DMS53 (cell line): ENCODE measurements around the gene CISD3.

Experiments used
- DNase-seq: peaks from one replicate; lab custom pipeline; 2025; lab: John Stamatoyannopoulos, UW

CISD3 gene, protein sequence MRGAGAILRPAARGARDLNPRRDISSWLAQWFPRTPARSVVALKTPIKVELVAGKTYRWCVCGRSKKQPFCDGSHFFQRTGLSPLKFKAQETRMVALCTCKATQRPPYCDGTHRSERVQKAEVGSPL

DNA sequence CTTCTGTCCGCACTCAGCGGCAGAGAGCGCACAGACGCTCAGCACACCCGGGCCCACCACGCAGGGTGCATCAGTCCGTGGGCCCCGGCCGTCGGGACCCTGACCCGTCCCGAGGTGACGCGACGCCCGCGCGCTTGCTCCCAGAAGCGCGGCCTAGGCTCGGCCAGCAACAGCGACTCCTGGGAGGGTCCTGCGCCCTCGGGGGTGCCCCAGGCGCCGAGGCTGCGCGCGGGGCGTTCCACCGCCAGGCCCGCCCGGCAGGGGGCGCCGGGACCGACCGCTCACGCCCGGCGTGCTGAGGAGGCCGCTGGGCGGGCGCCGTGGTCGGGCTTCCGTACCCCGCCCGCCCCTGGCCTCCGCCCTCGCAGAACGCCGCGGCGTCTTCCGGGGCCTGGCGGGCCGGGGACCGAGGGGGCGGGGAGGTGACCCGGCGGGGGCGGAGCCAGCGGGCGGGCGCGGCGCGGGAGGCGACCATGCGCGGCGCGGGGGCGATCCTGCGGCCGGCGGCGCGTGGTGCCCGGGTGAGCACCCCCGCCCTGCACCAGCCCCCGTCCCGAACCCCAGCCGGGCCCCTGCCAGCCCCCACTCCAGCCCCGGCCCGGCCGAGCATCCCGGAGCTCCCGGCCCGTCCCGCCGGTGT is at the start of gene CISD3:
Gene CISD3, plus strand, starts transcription at position 456 of the 640 bp plus-strand sequence. Its CDS starts 18 bp downstream, at position 474.
- peak; percentile 85 for DNase-seq

DNA sequence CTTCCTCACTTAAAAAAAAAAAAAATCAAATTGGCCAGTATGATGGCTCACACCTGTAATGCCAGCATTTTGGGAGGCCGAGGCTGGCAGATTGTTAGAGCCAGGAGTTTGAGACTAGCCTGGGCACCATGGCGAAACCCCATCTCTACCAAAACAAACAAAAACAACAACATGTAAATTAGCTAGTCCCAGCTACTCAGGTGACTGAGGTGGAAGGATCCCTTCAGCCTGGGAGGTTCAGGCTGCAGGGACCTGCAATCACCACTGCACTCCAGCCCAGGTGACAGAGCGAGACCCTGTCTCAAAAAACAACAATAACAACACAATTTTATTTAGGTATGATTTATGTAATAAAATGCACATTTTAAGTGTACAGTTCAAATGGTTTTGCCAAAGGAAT is 49.0 kb upstream of the CISD3 start:
- DNase-seq: no peak

DNA sequence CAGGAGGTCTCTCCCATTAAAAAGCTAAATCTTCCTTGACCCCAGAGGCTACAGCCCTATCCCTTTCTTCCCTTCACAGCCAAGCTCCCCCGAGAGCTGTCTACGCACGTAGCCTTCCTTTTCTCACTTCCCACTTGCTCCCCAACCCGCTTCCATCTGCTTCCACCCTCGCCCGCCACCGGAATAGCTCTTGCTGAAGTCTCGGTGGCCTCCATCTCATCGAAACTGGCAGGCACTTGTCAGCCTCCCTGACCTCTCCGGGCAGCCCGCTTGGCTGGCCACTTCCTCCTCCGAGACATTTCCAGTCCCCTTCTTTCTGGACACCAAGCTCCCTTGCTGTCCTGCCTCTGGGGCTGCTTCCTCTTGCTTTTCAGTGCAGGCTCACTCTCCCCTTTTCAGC is 44.6 kb upstream of the CISD3 start:
- DNase-seq: no peak

DNA sequence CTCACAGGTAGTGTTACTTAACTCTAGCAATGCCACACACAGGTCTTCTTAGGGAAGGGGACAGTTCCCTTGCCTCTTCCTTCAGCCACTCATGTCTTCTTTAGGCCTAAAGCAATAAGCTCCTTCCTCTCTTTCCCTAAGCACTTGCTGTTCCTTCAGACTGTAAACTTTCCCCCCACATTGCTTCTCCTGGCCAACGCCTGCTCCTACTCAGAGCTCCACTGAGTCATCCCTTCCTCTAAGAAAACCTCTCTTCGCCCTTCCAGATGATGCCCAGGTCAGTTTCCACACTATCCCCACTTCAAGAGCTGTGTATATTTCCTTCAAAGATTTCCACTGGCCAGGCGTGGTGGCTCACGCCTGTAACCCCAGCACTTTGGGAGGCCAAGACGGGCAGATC is 42.9 kb upstream of the CISD3 start:
- no peak for DNase-seq

DNA sequence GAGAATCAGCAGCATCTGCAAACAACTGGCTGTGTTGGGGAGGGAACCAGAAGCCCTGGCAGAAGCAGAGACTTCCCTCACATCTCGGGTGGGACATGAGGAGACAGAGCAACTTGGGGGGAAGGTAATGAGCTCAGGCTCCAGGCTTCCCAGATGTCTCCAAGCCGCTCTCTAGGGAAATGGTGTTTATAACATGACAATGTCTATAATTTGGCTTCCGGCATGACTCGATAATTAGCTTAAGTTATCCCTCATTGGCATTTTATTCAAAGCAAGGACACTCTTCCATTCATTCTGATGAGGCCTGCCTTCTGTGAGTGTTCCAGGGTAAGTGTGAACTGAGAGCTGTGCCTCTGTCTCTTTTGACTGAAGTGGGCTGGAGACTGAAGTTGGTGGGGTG is 39.8 kb upstream of the CISD3 start:
- DNase-seq: no peak

DNA sequence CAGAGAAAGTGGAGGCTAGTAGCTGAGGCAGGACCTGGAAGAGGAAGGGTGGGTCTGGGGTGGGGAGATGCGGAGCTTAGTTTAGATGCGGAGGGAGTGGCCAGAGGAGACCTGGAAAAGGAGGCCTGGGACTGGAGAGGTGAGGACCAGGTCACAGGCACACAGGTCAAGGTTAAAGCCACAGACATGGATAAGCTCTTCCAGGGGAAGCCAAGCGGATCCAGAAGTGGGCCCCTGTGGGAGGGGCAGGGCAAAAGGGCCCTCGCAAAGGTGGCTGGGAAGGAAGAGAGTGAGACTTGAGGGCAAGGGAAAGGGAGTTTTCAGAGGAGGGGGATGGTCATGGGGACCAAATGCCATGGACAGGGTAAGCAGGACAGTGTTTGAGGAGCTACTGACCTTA is 39.0 kb upstream of the CISD3 start:
- no peak for DNase-seq

DNA sequence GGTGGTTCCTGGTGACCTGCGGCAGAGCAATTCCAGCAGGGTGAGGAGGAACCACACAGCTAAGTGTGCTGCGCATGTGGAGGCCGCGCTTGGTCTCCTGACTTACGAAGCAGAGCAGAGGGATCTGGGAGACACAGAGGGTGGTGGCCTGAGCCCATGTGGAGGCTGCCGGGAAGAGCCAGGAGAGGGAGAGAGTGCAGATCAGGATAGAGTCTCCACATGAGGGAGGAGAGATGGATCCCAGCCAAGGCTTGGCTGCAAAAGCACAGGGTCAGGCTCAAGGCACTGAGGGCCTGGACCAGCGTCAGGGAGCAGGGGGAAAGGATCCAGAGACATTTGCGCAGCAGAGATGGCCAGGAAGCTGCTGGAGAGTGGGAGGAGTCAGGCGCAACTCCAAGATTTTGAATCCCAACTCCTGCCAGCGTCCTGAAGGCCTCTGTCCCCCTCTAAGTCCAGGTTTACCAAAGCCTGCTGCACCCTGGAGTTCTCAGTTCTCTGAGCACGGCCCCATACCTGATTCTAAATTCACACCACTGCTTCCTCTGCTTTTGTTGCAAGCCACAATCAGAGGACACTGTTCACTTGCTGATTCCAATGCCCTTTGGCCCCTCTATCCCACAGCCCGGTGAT is 36.3 kb upstream of the CISD3 start:
- DNase-seq: no peak

DNA sequence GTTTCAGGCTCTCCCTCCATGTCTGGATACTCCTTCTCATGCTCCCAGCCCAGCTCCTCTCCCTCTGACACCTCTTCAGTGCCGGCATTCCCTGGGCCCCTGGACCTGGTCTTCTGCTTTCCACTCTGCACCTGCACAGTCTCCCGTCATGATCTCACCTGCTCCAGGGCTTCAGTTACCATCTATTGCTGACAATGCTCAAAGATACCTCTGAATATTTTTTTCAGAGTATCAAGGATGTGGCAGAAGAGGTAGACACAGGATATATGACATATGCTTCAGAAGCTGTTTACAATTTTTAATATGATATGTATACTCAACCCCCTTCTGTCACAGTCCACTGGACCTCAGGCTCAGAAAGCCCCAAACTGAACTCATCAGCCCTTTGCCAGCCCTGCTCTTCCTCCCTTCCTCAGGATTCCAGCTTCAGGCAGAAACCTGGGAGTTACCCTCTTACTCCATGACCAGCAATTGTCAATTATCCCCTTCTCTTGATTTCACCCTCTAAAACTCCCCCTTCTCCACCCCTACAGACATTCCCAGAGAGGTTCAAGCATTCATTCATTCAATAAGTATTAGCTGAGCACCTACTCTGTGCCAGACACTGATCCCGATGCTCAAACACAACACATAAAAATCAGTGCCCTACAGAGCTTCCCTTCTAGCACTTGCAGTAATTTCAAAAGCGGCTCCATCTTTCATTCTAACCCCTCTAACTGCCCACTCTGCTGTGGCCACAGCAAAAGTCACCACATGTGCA is 32.9 kb upstream of the CISD3 start:
- DNase-seq: peak; percentile 72

DNA sequence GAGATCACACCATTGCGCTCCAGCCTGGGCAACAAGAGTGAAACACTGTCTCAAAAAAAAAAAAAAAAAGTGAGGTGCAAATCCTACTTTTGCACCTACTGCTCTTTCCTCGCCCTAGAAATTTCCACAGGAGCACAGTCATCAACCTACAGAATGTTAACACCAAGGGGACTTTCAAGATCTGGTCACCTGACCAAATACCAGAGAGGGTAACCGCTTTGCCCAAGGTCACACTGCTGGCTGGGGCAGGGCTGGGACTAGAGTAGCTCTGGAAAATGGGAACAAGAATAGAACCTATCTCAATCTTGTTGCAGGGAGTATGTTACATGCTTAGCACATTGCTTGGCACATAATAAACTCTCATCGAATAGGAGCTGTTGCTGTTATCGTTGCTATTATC is 31.4 kb upstream of the CISD3 start:
- DNase-seq: no peak

DNA sequence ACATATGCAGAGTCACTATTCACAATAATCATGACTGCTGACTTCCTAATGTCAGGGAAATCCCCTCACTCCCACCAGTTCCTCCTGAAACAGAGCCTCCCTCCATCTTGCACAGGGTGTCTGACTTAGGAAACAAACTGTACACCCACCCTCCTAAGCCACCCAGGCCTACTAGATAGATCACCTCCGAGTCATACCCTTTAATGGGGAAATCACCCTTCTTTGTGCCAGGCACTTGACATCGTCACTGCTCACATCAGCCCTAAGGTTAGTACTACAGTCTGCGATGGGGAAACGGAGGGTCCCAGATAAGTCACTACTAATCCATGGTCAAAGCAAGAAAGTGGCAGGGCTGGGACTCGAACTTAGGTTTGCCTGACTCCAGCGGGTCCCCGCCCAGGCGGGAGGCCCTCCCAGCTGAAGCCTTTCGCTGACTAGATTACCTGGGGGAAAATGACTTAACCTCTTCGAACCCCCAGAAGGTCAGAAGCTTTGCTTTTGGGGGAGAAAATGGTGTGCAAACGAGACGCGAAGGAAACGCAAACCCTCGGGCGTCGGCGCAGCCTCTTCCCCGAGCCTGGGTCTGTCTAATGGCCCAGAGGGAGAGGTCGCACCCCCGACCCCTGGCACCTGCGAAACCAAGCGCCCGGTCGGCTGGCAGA is 28.5 kb upstream of the CISD3 start:
- no peak for DNase-seq

DNA sequence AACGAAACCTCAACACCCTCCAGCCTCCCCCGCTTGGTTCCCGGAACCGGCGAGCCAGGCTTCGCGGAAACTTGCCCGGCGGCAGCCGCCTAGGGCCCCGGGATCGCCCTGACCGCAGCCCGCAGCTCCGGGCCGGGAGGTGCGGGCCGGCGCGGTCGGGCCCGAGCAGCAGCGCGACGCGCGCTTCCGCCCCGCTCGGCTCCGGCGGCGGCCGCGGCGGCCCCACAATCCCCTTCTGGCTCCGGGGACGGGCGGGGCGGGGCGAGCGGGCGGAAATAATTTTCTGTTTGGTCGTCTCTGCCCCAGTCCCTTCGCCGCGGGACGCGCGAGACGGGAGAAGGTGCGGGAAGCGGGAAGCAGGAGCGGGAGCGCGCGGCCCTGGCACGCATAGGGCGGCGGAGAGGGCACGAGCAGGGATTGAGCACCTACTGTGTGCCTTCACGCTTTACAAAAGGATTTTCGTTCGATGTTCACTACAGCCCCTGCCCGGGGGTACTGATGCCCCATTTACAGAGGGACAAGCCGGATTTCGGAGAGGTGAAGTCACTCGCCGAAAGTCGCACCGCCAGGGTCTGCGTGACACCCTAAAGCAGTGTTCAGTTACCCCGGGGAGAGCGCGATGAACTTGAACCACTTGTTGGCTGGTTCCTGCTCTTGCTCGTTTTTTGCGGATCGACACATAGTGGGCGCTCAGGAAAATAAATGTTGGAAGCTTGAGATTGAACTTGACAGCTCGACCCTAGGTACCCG is 27.8 kb upstream of the CISD3 start:
- DNase-seq: peak; percentile 95

DNA sequence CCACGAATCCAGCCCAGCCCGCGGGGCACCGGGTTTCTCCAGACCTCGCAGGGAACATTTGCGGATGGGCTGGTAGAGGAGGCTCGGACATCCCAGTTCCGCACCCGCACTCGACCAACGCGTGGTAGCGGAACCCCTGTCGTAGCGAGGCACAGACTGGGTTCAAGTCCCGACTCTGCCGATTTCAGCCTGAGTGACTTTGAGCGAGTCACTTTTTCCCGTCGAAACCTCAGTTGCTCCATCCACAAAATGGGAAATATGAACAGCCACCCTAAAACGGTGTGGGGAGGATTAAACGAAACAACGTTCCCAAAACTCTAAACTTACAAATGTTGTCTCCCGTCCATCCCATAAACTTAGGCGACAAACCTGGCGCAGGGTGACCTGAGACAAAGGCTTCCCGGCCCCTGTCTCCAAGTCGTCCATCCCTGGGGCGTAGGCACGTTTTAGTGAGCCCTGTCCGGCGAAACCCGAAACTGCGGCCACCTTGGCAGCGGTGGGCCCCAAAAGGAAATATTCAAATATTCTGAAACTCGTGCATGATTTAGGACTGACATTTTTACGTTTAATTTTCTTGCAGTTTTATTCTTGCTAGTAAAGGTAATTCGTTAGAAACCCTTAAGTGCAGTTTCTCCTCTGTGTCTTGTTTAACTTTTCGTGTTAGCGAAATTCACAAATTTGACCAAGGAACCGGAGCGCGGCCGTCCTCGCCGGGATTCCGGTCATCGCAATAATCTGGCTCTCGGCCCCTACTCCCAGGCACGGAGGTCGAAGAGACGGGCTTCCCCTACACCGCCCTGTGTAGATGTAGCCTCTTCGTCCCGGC is 27.0 kb upstream of the CISD3 start:
- peak; percentile 63 for DNase-seq

DNA sequence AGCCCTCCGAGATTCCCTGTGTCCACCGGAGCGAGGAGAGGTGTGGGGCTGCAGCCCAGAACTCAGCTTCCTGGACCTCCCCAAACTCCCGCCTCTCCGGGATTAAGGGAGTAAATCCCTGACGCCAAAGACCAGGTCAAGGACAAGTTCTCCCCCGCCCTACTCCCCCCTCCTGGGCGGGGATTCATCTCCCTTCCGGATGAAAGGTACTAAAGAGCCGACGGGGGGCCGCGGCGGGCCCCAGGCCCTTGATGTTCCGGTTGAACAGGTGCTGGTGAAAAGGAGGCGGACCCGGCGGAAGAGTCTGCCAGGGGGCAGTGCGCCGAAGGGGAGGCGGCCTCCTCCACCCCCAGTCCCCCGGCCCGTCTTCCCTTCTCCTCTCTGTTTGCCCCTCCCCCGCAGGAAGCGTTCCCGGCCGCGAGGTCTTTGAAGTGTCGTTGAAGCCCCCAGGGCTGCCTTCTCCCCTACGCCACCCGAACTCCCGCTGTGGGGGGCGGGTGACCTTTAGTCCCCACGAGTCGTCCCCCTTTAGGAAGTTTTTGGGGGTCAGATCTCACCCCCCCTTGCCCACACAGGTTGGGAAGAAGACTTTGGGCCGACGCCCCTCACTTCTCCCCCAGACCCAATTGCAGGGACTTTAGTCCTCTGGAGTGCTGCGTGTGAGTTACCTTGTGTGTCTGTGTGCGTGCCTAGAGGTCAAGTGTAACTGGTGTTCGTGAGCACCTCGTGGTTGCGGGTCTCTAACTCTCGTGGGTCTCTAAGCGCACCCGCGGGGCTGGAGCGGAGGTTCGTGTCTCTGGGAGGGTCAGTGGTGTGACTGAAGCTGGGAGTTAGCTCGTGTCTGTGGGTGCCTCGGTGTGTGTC is 26.2 kb upstream of the CISD3 start:
- DNase-seq: peak; percentile 98

DNA sequence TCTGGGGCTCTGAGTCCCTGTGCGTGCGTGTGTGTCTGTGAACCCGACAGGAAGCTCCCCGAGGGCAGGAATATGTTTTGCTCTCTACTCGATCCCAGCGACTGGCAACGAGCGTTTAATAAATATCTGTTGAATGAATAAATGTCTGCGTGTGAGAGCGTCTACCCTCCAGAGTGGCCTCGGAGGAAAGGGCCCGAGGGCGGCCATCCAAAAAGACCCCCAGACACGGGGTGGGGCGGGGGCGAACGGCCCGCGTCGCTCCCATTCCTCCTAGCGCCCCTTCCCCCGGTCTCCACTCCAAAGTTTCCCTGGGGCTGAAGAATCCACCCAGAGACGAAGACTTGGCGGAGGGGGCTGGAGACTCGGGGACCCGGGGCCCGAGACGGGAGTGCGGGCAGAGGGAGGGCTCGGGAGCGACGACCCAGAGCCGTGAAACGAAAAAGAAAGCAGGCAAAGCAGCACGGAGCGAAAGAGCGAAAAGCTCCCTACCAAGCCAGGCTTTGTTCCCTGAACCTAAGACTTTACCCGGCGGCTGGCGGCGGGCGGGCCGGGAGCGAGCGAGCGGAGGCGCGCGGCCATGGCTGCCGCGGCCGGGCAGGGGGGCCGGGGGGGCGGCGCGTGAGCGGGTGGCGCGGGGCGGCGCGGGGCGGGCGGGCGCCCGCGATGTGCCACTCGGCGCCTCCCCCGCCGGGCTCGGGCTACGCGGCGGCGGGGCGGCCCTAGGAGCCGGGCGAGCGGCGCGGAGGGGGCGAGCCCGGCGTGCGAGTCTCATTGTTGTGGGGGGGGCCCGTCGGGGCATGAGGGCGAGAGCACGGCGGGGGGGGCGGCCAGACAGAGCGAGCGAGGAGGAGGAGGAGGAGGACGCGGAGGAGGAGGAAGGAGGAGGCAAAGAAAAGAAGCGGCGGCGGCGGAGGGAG is 25.3 kb upstream of the CISD3 start, which contains the start of gene MLLT6:
Gene MLLT6, plus strand, starts transcription at position 668 of the 917 bp plus-strand sequence. CDS start 360 bp downstream, outside the sequence.
- DNase-seq: peak; percentile 90

DNA sequence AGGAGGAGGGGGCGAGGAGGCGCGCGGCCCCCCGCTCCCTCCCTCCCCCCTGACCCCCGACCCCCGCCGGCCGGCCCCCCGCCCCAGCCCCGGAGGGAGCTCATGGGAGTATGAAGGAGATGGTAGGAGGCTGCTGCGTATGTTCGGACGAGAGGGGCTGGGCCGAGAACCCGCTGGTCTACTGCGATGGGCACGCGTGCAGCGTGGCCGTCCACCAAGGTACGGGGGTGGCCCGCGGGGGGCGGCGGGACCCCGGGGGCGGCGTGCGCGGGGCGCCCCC is 24.7 kb upstream of the CISD3 start:
- peak; percentile 58 for DNase-seq

DNA sequence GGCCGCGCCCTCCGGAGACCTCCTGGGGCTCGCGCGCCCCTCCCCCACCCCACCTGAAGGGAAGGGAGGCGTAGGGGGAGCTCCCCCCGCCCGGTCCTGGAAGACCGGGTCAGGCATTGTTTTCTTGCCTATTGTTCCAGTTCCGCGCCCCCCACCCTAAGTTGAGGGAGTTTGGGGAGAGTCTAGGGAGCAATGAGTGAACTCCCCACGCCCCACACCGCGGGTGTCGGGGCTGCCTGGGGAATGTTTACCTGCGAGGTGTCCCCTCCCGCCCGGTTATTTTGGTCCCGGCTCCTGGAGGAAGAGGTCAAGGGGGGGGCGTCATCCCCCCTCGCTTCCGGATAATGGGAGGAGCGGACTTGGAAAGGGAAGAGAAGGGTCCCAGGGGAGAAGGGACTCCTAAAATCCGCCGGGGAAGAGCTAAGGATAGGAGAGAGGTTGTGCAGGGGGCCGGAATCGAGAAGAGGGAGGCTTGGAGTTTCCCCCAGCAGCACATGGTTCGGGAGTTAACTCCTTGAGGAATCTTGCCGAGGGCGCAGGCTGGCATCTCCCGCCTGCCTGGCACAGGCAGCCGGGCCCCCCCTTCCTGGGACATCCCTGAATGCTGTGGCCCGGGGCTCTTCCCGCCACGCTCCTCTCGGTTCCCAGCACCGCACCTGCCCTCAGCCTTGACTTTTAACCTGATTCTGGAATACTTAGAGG is 24.2 kb upstream of the CISD3 start:
- peak; percentile 50 for DNase-seq

DNA sequence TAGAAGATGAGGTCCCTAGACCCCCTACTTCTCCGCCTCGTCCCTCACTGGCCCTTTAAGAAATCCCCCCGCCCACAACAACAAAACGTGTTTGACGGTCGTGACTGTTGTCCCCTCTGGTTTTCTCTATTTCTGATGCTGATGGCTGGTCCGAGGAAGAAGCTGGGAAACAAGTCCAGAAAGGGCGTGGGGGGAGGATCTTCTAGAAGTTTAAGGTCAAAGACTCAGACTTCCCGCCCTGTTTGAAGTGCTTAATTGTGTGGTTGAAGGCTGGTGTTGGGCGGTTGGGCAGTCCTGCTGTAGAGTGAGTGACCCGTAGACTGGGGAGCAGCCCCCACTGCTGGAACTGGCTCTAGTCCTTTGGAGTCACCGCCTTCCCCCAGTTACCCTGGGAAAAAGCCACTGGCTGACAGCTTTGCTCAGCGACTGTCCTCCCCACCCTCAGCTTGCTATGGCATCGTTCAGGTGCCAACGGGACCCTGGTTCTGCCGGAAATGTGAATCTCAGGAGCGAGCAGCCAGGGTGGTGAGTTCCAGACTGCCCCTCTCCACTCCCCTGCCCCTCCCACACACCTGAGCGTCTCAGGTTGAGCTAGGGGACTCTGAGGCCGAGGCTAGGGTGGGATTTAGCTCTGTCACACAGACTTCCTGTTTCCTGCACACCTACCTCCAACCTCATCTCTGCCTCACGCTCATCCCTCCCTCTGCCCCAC is 23.5 kb upstream of the CISD3 start:
- DNase-seq: no peak
